Esophagus muscularis mucosa (tissue), 4 donors: Measurements from ENCODE around the gene TGM5. TPM values are rescaled to one million over a fixed set of nuclear protein-coding genes. Genes with fewer than 3 reads are reported as not detected.

ENCODE experiments used
- DNase-seq: peaks from one replicate; pipeline ENCODE4 v3.0.0-alpha.2; 2017; ENCODE audit errors: extremely low spot score
- H3K27ac ChIP-seq, 4 donors: fragments of 200-600 bp; sonication (generic); replicated peaks in 1 of 4; 1 replicate in 3 of 4; 2 replicates in 1 of 4; pipeline ENCODE4 v1.5.1; 2016 to 2019; ENCODE audit warnings: mild to moderate bottlenecking in 1 of 4
- H3K27me3 ChIP-seq, 4 donors: fragments of 200-600 bp; sonication (generic); one replicate each; pipeline versions ENCODE4 v1.5.1 to v1.6.0; 2016 to 2019
- H3K36me3 ChIP-seq, 4 donors: fragments of 200-600 bp; sonication (generic); one replicate each; pipeline ENCODE4 v1.5.1; 2016 to 2019
- H3K4me1 ChIP-seq, 4 donors: fragments of 200-600 bp; sonication (generic); one replicate each; pipeline ENCODE4 v1.5.1; 2016 to 2019
- H3K4me3 ChIP-seq, 4 donors: fragments of 200-600 bp; sonication (generic); 1 replicate in 2 of 4; 2 replicates in 2 of 4; pipeline ENCODE4 v1.5.1; 2016 to 2019; ENCODE audit warnings: mild to moderate bottlenecking in 4 of 4, moderate library complexity in 1 of 4
- H3K9me3 ChIP-seq, 4 donors: fragments of 200-600 bp; sonication (generic); 1 replicate in 3 of 4; 2 replicates in 1 of 4; pipeline ENCODE4 v1.5.1; 2016 to 2019
- EP300 ChIP-seq: sonication (generic); formaldehyde crosslinking; IDR thresholded peaks from one replicate; pipeline ENCODE4 v1.6.1; 2017; ENCODE audit warnings: antibody characterized with exemption
- POLR2A ChIP-seq: fragments of 450-650 bp; IDR thresholded peaks from one replicate; pipeline ENCODE4 v1.6.1; 2017; ENCODE audit warnings: antibody characterized with exemption, moderate library complexity, mild to moderate bottlenecking, low read depth
- POLR2AphosphoS5 ChIP-seq, 2 donors: sonication (generic); formaldehyde crosslinking; IDR thresholded peaks; one replicate each; pipeline ENCODE4 v1.6.1; 2017; ENCODE audit warnings: antibody characterized with exemption in 2 of 2
- WGBS: methylation state at CpG from one replicate; pipeline ENCODE4 v1.1.5; 2018; 5-methylcytosine and 5-hydroxymethylcytosine counted together
- intact Hi-C: fragments of 100-400 bp; cut with DNase I; formaldehyde crosslinking; loops from one replicate; pipeline ENCODE4 v1.15.1; 2023
- total RNA-seq, 4 donors: library from RNA; depleted of rRNA; stranded (reverse); fragments of >200 nt; gene quantifications; one replicate each; pipeline versions ENCODE4 v1.1.0 to v1.2.1, GENCODE V29; 2016
- TF ChIP-seq, protein P1 (sequence below), 3 experiments: fragments of 200-600 bp in 2 of 3; fragments of 450-650 bp in 1 of 3; sonication (generic) in 2 of 3; IDR thresholded peaks; one replicate each; pipeline ENCODE4 v1.5.1; 2017 to 2019; ENCODE audit warnings: antibody characterized with exemption in 3 of 3, mild to moderate bottlenecking in 2 of 3, moderate library complexity in 1 of 3

The TGM5 gene
- total RNA-seq, 4 donors from 2014 or later = under 0.01 to 0.91 (median 0.25) TPM

- DNase-seq = peak; percentile 91
- H3K9me3 ChIP-seq = no peaks in the 10 kb centered on the region
- no peak overlapping the region for H3K4me3 ChIP-seq
- H3K27ac ChIP-seq = no peak overlapping the region
- 76% methylated on average over 20 of the region's 23 CpGs for WGBS
- intact Hi-C loops = no loop called here
- H3K36me3 ChIP-seq = no peaks in the 10 kb centered on the region
- H3K4me1 ChIP-seq = peaks cover 4 to 10% (median 5%) of the 10 kb centered on the region in 4 donors
- TF ChIP-seq, protein P1, sequence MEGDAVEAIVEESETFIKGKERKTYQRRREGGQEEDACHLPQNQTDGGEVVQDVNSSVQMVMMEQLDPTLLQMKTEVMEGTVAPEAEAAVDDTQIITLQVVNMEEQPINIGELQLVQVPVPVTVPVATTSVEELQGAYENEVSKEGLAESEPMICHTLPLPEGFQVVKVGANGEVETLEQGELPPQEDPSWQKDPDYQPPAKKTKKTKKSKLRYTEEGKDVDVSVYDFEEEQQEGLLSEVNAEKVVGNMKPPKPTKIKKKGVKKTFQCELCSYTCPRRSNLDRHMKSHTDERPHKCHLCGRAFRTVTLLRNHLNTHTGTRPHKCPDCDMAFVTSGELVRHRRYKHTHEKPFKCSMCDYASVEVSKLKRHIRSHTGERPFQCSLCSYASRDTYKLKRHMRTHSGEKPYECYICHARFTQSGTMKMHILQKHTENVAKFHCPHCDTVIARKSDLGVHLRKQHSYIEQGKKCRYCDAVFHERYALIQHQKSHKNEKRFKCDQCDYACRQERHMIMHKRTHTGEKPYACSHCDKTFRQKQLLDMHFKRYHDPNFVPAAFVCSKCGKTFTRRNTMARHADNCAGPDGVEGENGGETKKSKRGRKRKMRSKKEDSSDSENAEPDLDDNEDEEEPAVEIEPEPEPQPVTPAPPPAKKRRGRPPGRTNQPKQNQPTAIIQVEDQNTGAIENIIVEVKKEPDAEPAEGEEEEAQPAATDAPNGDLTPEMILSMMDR (IDR thresholded peaks at IDR 0.05) = no peak
- TF ChIP-seq EP300 (no peak), POLR2AphosphoS5 (IDR thresholded peaks at IDR 0.05) (no peak)
- peaks cover 0 to 32% (median 0%) of the 10 kb centered on the region in 4 donors for H3K27me3 ChIP-seq
Observed at GRCh38 chr15:43208052-43209002, 58.4 kb downstream of the TGM5 start.

DNA sequence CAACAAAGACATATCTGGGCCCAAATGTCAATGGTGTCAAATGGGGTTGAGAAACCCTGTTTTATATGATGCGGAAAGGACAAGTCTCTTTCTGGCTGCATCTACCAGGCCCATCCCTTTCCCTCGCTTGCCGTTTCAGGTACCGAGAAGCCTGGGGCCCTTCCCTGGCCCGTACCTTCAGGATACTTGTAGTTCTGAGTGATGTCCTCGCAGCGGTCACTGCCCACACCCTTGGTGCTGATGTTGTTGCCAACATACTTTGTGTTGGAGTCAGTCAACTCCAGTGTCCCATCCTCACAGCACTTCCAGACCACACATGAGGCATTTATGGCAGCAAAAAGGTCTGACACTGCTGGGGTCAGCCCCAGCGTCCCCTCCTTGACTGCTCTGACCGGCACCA lies 59.7 kb downstream of the TGM5 start:
- peak; percentile 86 for DNase-seq
- peaks cover 4 to 10% (median 5%) of the 10 kb centered on the region in 4 donors for H3K4me1 ChIP-seq
- no peaks in the 10 kb centered on the region for H3K9me3 ChIP-seq
- intact Hi-C loops = no loop called here
- WGBS = 96% methylated on average over 9 of the region's 9 CpGs
- H3K4me3 ChIP-seq = no peak overlapping the region
- H3K27me3 ChIP-seq = peaks cover 0 to 32% (median 0%) of the 10 kb centered on the region in 4 donors
- no peaks in the 10 kb centered on the region for H3K36me3 ChIP-seq
- no peak overlapping the region for H3K27ac ChIP-seq
- TF ChIP-seq EP300 (no peak), POLR2AphosphoS5 (IDR thresholded peaks at IDR 0.05) (no peak), POLR2A (no peak)
- TF ChIP-seq, protein P1 (IDR thresholded peaks at IDR 0.05) = no peak

DNA sequence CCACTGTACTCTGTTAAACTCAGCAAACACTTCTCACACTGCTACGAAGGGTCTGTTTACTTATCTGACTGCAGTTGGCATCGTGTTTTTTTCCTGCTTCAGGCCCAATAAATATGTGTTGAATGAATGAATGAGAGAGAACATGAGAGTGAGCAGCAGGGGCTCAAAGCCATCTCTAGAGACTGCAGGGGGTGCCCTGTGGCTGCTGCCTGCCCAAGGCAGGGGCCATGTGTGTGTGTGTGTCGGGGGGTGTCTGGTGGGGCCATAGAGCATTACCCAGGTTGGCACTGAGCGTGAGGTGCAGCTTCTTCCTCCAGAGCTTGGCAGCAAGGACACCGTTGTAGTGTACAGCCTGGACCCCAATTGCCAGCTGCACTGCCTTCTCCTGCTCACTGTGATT lies 60.7 kb downstream of the TGM5 start:
- intact Hi-C loops = no loop called here
- H3K27ac ChIP-seq = no peak overlapping the region
- no peaks in the 10 kb centered on the region for H3K9me3 ChIP-seq
- H3K36me3 ChIP-seq = no peaks in the 10 kb centered on the region
- H3K4me1 ChIP-seq = peaks cover 4 to 10% (median 5%) of the 10 kb centered on the region in 4 donors
- peaks cover 0 to 32% (median 0%) of the 10 kb centered on the region in 4 donors for H3K27me3 ChIP-seq
- TF ChIP-seq, protein P1 (IDR thresholded peaks at IDR 0.05) = no peak
- TF ChIP-seq POLR2AphosphoS5 (IDR thresholded peaks at IDR 0.05) (no peak), POLR2A (no peak), EP300 (no peak)
- peak; percentile 60 for DNase-seq
- H3K4me3 ChIP-seq = no peak overlapping the region
- 85% methylated on average over 4 of the region's 5 CpGs for WGBS

GRCh38 chr15:43204016-43204901 lies 62.5 kb downstream of the TGM5 start:
- DNase-seq = peak; percentile 72
- peaks cover 4 to 10% (median 5%) of the 10 kb centered on the region in 4 donors for H3K4me1 ChIP-seq
- H3K27me3 ChIP-seq = peaks cover 0 to 15% (median 0%) of the 10 kb centered on the region in 4 donors
- H3K27ac ChIP-seq = no peak overlapping the region
- H3K9me3 ChIP-seq = no peaks in the 10 kb centered on the region
- no peak overlapping the region for H3K4me3 ChIP-seq
- no peak for TF ChIP-seq EP300
- TF ChIP-seq, protein P1 (IDR thresholded peaks at IDR 0.05) = peak; percentile 49 to 67 (median 51)
- no peak for TF ChIP-seq POLR2A
- TF ChIP-seq POLR2AphosphoS5 (IDR thresholded peaks at IDR 0.05) = no peak
- no peaks in the 10 kb centered on the region for H3K36me3 ChIP-seq
- WGBS = 42% methylated on average over 8 of the region's 8 CpGs
- intact Hi-C loops = no loop called here
